Loucy (cell line): ENCODE measurements around the gene ACSS2.

Experiments used
- CTCF ChIP-seq: fragments of 200-600 bp; sonication (generic); conservative IDR thresholded peaks from 2 replicates; pipeline ENCODE4 v1.5.1; 2014; ENCODE audit warnings: mild to moderate bottlenecking, antibody characterized with exemption, low read length
- EZH2phosphoT487 ChIP-seq: fragments of 200-600 bp; IDR thresholded peaks from 2 replicates; pipeline ENCODE4 v1.6.1; 2018; ENCODE audit warnings: antibody characterized with exemption, mild to moderate bottlenecking, moderate library complexity, borderline replicate concordance

GRCh38 chr20:34871966-34872621 lies 4.3 kb upstream of the ACSS2 start:
- TF ChIP-seq CTCF (no peak), EZH2phosphoT487 (no peak)
